ENCODE results near the gene RNF146. TPM values are rescaled to one million over a fixed set of nuclear protein-coding genes. Genes with fewer than 3 reads are reported as not detected.
A peak's percentile ranks its signal among the peaks of the same experiment; 100 is the strongest.

Gene RNF146
- total RNA-seq, 1 donor, result 56.8 TPM

GRCh38 chr6:127288705-127289104 lies 22.0 kb downstream of the RNF146 start:
- Histone ChIP-seq H3K27me3 (ENCODE audit: insufficient read depth, low read length) (no peaks in the 10 kb centered on the region), H3K27ac (ENCODE audit: low read depth, low read length) (no peak overlapping the region), H3K79me2 (ENCODE audit: insufficient read depth, low read length) (peaks cover 33% of the 10 kb centered on the region), H3K4me2 (ENCODE audit: insufficient read depth, low read length) (no peak overlapping the region), H4K20me1 (ENCODE audit: insufficient read depth, low read length) (peaks cover 15% of the 10 kb centered on the region), H3K4me1 (ENCODE audit: insufficient read depth, low read length) (peaks cover 16% of the 10 kb centered on the region), H3K4me3 (ENCODE audit: insufficient read depth, low read length) (no peak overlapping the region), H2AFZ (ENCODE audit: low read length) (no peak overlapping the region), H3K36me3 (ENCODE audit: insufficient read depth, low read length) (peaks cover 27% of the 10 kb centered on the region), H3K9me3 (ENCODE audit: low read depth, low read length) (no peaks in the 10 kb centered on the region)
- TF ChIP-seq CTCF (IDR thresholded peaks at IDR 0.05; ENCODE audit: extremely low read depth, low read depth, low read length), result no peak
- DNase-seq (ENCODE audit: insufficient read length, low spot score, missing footprints), result no peak

- TF ChIP-seq CTCF (IDR thresholded peaks at IDR 0.05; ENCODE audit: extremely low read depth, low read depth, low read length), result no peak
- Histone ChIP-seq H3K4me3 (ENCODE audit: insufficient read depth, low read length) (no peak overlapping the region), H3K79me2 (ENCODE audit: insufficient read depth, low read length) (peaks cover 35% of the 10 kb centered on the region)
These were observed 23.3 kb downstream of the RNF146 start for GRCh38 chr6:127289934-127290333.

GRCh38 chr6:127290391-127291265 lies 24.0 kb downstream of the RNF146 start:
- H3K4me3 ChIP-seq (ENCODE audit: insufficient read depth, low read length), result no peak overlapping the region
- H3K4me1 ChIP-seq (ENCODE audit: insufficient read depth, low read length), result peaks cover 16% of the 10 kb centered on the region
- H3K79me2 ChIP-seq (ENCODE audit: insufficient read depth, low read length), result peaks cover 31% of the 10 kb centered on the region
- peaks cover 28% of the 10 kb centered on the region for H3K36me3 ChIP-seq (ENCODE audit: insufficient read depth, low read length)
- DNase-seq (ENCODE audit: insufficient read length, low spot score, missing footprints), result no peak
- no peak for TF ChIP-seq CTCF (IDR thresholded peaks at IDR 0.05; ENCODE audit: extremely low read depth, low read depth, low read length)
- H3K27ac ChIP-seq (ENCODE audit: low read depth, low read length), result no peak overlapping the region
- no peak overlapping the region for H3K4me2 ChIP-seq (ENCODE audit: insufficient read depth, low read length)
- H3K9me3 ChIP-seq (ENCODE audit: low read depth, low read length), result no peaks in the 10 kb centered on the region
- peaks cover 15% of the 10 kb centered on the region for H4K20me1 ChIP-seq (ENCODE audit: insufficient read depth, low read length)
- H3K27me3 ChIP-seq (ENCODE audit: insufficient read depth, low read length), result no peaks in the 10 kb centered on the region
- no peak overlapping the region for H2AFZ ChIP-seq (ENCODE audit: low read length)

More at GRCh38 chr6:127289934-127290333, 23.3 kb downstream of the RNF146 start:
- peaks cover 15% of the 10 kb centered on the region for H4K20me1 ChIP-seq (ENCODE audit: insufficient read depth, low read length)
- no peaks in the 10 kb centered on the region for H3K9me3 ChIP-seq (ENCODE audit: low read depth, low read length)
- no peak overlapping the region for H3K4me2 ChIP-seq (ENCODE audit: insufficient read depth, low read length)
- H3K27me3 ChIP-seq (ENCODE audit: insufficient read depth, low read length), result no peaks in the 10 kb centered on the region
- DNase-seq (ENCODE audit: insufficient read length, low spot score, missing footprints), result no peak
- H3K4me1 ChIP-seq (ENCODE audit: insufficient read depth, low read length), result peaks cover 16% of the 10 kb centered on the region
- peaks cover 27% of the 10 kb centered on the region for H3K36me3 ChIP-seq (ENCODE audit: insufficient read depth, low read length)
- no peak overlapping the region for H2AFZ ChIP-seq (ENCODE audit: low read length)
- no peak overlapping the region for H3K27ac ChIP-seq (ENCODE audit: low read depth, low read length)

- Histone ChIP-seq H3K36me3 (ENCODE audit: insufficient read depth, low read length) (peaks cover 24% of the 10 kb centered on the region), H3K27ac (ENCODE audit: low read depth, low read length) (no peak overlapping the region), H3K4me2 (ENCODE audit: insufficient read depth, low read length) (peak overlapping the region; percentile 40), H3K4me3 (ENCODE audit: insufficient read depth, low read length) (no peak overlapping the region), H2AFZ (ENCODE audit: low read length) (no peak overlapping the region), H3K9me3 (ENCODE audit: low read depth, low read length) (no peaks in the 10 kb centered on the region), H3K4me1 (ENCODE audit: insufficient read depth, low read length) (peaks cover 16% of the 10 kb centered on the region), H3K27me3 (ENCODE audit: insufficient read depth, low read length) (no peaks in the 10 kb centered on the region), H4K20me1 (ENCODE audit: insufficient read depth, low read length) (peaks cover 15% of the 10 kb centered on the region), H3K79me2 (ENCODE audit: insufficient read depth, low read length) (peaks cover 33% of the 10 kb centered on the region)
- DNase-seq (ENCODE audit: insufficient read length, low spot score, missing footprints), result no peak
- TF ChIP-seq CTCF (IDR thresholded peaks at IDR 0.05; ENCODE audit: extremely low read depth, low read depth, low read length), result no peak
These were observed 24.8 kb downstream of the RNF146 start for GRCh38 chr6:127291495-127291894.

Data from osteoblast (primary cell).